H4 (cell line): ENCODE results near the gene PPP1R1A. TPM values are rescaled to one million over a fixed set of nuclear protein-coding genes. Genes with fewer than 3 reads are reported as not detected.

Experiments
- DNase-seq: peaks from one replicate; pipeline ENCODE4 v3.0.0-alpha.2; 2015; ENCODE audit warnings: low spot score
- total RNA-seq: library from RNA; depleted of rRNA; stranded (reverse); fragments of >200 nt; shearing (Covaris generic); gene quantifications from 2 replicates; pipeline ENCODE4 v1.2.3, GENCODE V29; 2014

Gene PPP1R1A
- total RNA-seq, 1 experiment from 2014 or later: 0.21 TPM

DNA sequence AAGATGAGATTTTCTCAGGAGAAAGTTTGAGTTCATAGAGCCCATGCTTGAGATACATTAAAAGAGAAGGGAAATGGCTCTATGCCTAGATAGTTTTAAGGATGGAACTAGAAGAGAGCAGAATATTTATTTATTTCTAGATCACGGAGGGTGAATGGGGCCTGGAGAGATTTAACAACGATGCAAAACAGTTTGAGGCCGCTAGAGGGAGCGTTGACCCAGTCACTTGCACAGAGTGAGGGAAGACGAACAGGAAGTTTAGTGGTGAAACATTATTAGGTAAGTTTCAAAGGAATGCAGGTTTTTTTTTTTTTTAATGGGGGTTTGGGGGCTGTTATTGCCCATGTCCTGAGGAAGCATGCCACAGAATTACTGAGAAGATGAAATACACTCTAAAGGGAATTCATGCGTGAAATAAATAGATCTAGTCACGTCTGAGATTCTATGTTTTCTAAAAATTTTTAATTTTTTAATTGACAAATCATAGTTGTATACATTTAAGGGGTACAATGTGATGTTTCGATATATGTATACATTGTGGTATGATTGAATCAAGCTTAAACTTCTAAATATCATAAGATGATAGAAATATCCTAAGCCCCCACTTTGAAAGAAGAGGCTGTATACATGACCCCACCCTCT is 14.8 kb upstream of the PPP1R1A start:
- peak; percentile 86 for DNase-seq

DNA sequence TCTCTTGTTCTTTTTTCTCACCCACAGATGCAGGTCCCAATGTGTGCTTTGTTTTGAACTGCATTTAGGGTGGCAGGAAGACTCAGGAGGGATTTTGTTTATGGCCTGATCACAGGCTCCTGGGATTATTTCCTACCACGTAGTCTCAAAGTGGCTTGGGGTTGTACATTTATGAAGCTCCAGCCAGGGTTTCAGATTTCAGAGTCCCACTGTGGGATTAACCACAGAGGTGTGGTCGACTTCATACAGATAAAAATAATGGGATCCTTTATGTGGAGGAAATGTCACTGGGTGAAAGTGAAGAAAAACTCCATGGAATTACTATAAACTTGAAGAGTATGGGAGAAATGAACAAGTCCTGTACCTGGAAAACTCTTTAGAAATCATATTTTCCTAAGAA is 14.2 kb upstream of the PPP1R1A start:
- peak; percentile 14 for DNase-seq

- DNase-seq: peak; percentile 23
Observed at GRCh38 chr12:54601841-54602240, 13.4 kb upstream of the PPP1R1A start.

- DNase-seq: no peak
Observed at GRCh38 chr12:54598970-54599369, 10.5 kb upstream of the PPP1R1A start.

GRCh38 chr12:54596526-54596946 is 8.1 kb upstream of the PPP1R1A start:
- DNase-seq: peak; percentile 53

- DNase-seq: no peak
Observed at GRCh38 chr12:54595471-54595870, 7.0 kb upstream of the PPP1R1A start.

GRCh38 chr12:54593725-54594124 is 5.3 kb upstream of the PPP1R1A start:
- no peak for DNase-seq

DNA sequence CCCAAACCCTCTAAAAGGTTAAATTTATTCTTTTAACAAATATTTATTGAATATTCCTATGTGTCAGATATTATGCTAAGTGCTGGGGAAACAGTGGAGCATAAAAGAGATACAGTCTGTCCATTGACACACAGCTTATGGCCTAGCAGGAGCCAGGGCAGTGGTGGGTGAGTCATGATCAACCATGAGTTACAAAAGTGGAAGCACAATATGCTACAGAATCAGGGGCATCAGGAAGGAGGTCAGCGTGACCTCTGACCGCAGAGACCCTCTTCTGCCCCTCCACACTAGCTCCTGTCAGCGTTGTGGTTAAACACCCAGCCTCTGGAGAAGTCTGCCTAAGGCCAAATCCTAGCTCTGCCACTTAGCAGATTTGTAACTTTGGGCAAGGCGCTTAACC is 4.7 kb upstream of the PPP1R1A start:
- no peak for DNase-seq

- DNase-seq: peak; percentile 65
Observed at GRCh38 chr12:54592316-54592715, 3.9 kb upstream of the PPP1R1A start.

DNA sequence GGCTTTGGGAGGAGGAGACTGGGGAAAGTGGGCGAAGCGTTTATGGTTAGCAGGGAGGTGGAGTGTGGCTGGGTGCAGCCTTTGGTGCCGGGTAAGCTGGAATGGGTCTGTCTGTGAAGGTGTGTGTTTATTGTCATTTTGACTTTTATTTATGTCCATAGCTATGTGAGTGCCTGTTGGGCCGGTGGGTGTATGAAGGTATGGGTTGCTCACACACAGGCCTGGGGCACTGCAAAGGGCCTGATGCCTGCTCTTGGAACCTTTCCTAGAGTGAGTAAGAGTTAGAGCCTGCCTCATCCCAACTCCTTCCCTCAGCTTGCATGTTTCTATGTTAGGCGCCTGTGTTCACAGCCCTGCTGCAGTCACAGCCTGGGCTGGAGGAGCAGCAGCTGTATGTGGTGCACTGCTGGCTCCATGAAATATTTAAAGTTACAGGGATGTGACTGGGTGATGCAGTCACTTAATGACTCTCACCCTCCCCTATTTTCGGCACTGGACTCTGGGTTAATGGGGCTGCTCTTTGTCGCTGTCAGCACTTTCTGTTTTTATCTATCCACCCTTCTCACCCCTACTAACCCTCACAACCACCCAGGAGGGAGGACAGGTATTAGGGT is 2.6 kb upstream of the PPP1R1A start:
- no peak for DNase-seq

- DNase-seq: no peak
Observed at GRCh38 chr12:54589964-54590363, 1.5 kb upstream of the PPP1R1A start.

DNA sequence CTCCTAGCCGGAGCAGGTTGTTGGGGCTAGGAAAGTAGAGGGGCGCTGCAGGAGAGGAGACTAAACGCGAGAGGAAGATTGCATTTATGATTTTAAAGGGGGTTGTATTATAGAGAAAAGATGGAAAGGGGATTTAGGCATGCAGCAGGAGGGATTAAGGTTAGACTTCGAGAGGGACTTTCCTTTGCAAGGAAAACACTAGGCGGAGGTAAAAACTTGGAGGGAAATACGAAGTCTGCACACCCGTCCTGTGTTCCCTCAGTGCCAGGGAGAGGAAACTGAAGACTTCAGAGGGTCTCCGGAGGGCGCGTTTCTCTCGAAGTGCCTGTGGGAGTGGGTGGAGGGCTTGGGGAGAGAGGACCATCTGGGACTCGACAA is 420 bp upstream of the PPP1R1A start:
- DNase-seq: no peak

GRCh38 chr12:54587315-54587873 is 1.1 kb downstream of the PPP1R1A start:
- no peak for DNase-seq

DNA sequence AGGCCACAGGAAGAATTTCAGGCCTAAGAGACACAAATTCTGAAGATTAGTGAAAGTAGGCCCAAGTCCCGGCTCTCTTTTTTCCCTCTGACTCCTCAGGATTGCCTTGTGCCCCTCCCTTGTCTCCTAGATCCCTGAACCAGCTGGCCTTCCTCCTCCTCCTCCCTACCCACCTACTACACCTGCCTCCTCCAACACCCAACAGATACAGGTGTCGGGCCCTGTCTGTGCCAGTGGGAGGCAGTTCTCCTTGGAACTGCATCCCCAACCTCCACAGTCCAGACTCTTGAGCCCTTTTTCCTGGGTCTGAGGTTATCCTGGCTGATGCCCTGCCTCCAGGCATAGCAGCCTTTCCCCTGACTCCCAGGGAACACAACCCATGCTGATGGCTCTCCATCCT is 1.8 kb downstream of the PPP1R1A start:
- no peak for DNase-seq

DNA sequence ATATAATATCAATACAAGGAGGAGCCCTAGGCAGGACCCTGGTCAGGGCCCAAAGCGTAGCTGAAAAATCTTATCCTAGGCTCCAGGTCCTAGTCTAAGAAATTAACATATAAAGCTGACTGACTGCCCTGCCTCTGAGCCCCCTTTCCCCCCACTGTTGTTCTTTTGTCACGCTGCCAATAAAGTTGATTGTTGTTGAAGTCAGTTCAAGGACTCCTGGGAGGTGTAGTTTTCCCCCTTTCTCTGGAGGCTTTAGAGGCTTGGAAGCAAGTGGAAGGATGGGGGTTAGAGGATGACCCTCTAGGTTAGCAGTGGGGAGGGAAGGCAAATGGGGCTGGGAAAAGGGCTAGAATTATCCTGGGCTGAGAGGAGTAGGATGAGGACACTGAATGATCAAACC is 3.2 kb downstream of the PPP1R1A start:
- no peak for DNase-seq

DNA sequence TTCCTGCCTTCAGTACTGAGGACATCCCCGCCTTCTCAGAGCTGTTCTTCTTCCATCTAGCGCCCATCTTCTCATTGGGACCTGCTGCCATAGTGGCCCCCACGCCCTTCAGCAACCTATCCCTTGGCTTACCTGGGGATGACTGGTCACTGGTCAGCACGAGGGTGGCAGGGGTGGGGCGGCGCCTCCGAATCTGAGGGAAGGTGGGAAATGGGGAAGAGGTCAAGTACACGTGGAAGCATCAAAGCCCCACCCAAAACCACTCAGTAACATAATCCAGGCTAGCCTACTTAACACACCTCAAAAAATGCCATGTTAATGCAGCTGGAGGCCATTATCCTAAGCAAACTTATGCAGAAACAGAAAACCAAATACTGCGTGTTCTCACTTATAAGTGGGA is 4.3 kb downstream of the PPP1R1A start:
- no peak for DNase-seq

GRCh38 chr12:54583726-54584125 is 4.7 kb downstream of the PPP1R1A start:
- DNase-seq: no peak

GRCh38 chr12:54581412-54581811 is 7.0 kb downstream of the PPP1R1A start:
- no peak for DNase-seq

GRCh38 chr12:54579696-54580333 is 8.6 kb downstream of the PPP1R1A start:
- DNase-seq: peak; percentile 76

- no peak for DNase-seq
Observed at GRCh38 chr12:54579258-54579657, 9.2 kb downstream of the PPP1R1A start.

DNA sequence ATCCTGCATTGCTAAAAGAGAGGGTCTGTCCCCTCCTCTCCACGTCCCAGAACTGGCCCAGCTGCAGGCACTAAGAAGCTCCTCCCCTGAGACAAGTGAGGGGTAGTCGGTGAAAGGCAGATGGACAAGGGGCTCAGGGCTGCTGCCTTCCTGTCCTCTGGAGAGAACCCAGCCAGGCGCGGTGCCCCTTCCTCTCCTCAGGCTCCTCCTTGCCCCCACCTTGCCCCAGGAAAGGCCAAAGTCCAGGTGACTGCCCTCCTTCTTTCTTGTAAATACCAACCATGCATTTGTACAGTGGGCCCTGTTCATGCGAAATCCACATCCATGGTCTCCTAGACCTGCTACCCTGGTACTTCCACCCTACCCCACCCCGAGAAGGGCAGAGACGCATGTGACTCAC is 9.7 kb downstream of the PPP1R1A start:
- no peak for DNase-seq

- no peak for DNase-seq
Observed at GRCh38 chr12:54572881-54573280, 15.6 kb downstream of the PPP1R1A start.
